Measurements from ENCODE around the gene TEKT3.

DNA sequence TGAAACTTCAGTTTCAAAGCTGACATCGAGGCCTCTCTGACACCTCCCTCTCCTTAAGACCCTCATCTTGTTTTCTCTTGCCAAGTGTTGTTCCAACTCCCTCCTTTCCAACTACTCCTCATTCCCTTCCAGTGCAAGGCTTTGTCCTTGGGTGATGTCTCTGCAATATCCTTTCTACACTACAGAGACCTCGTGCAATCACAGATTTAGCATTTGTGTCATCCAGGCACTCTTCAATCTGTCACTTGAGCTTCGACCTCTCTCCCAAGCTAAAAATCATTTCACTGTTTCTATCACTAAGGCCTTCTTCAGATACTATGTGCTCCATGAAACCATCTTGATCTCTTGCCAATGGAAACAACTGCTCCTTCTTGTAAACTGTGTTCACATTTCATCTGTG lies 31.6 kb downstream of the TEKT3 start:
- TF ChIP-seq POLR2A (IDR thresholded peaks at IDR 0.05), result no peak
- TF ChIP-seq POLR2AphosphoS5 (IDR thresholded peaks at IDR 0.05), result no peak
- TF ChIP-seq CTCF (IDR thresholded peaks at IDR 0.05), result no peak
